ENCODE measurements around the gene CIDEB.

Gene CIDEB

GRCh38 chr14:24314377-24315193 is 6.8 kb upstream of the CIDEB start:
- TF ChIP-seq POU2F2 (IDR thresholded peaks at IDR 0.05; ENCODE audit: low read depth, low read length) (no peak), POLR2AphosphoS5 (IDR thresholded peaks at IDR 0.05; ENCODE audit: low read depth, low read length) (no peak), TAF1 (IDR thresholded peaks at IDR 0.05; ENCODE audit: low read depth, low read length) (no peak)
- DNase-seq (ENCODE audit: insufficient read length, low spot score) = no peak
- FAIRE-seq = no peak

GRCh38 chr14:24313913-24314312 is 6.1 kb upstream of the CIDEB start:
- TF ChIP-seq POLR2A (IDR thresholded peaks at IDR 0.05; ENCODE audit: low read depth, low read length) (no peak), POU2F2 (IDR thresholded peaks at IDR 0.05; ENCODE audit: low read depth, low read length) (no peak), POLR2AphosphoS5 (IDR thresholded peaks at IDR 0.05; ENCODE audit: low read depth, low read length) (no peak), PAX5 (IDR thresholded peaks at IDR 0.05; ENCODE audit: insufficient read depth, low read length, severe bottlenecking) (no peak), SPI1 (IDR thresholded peaks at IDR 0.05; ENCODE audit: low read depth, low read length) (no peak), TAF1 (IDR thresholded peaks at IDR 0.05; ENCODE audit: low read depth, low read length) (no peak)
- FAIRE-seq (peak; percentile 35), DNase-seq (ENCODE audit: insufficient read length, low spot score) (no peak)

- FAIRE-seq (peak; percentile 56), DNase-seq (ENCODE audit: insufficient read length, low spot score) (no peak)
- TF ChIP-seq PAX5 (IDR thresholded peaks at IDR 0.05; ENCODE audit: insufficient read depth, low read length, severe bottlenecking) = no peak
- peak; percentile 20; the same call in 1 of the 2 replicates for TF ChIP-seq POLR2AphosphoS5 (IDR thresholded peaks at IDR 0.05; ENCODE audit: low read depth, low read length)
These were observed 5.1 kb upstream of the CIDEB start for GRCh38 chr14:24312736-24313507.

- DNase-seq (ENCODE audit: insufficient read length, low spot score) = no peak
- TF ChIP-seq PAX5 (IDR thresholded peaks at IDR 0.05; ENCODE audit: insufficient read depth, low read length, severe bottlenecking) (no peak), SPI1 (IDR thresholded peaks at IDR 0.05; ENCODE audit: low read depth, low read length) (no peak), POU2F2 (IDR thresholded peaks at IDR 0.05; ENCODE audit: low read depth, low read length) (no peak), TAF1 (IDR thresholded peaks at IDR 0.05; ENCODE audit: low read depth, low read length) (no peak), POLR2AphosphoS5 (IDR thresholded peaks at IDR 0.05; ENCODE audit: low read depth, low read length) (no peak), POLR2A (IDR thresholded peaks at IDR 0.05; ENCODE audit: low read depth, low read length) (no peak)
These were observed 4.2 kb upstream of the CIDEB start for GRCh38 chr14:24311837-24312615.

GRCh38 chr14:24310646-24311604 is 3.1 kb upstream of the CIDEB start, which contains the start of gene LTB4R:
LTB4R (plus strand) TSS chr14:24311502; CDS start chr14:24315652, 4,150 bp downstream.
- TF ChIP-seq PAX5 (IDR thresholded peaks at IDR 0.05; ENCODE audit: insufficient read depth, low read length, severe bottlenecking) = peak; percentile 6
- TF ChIP-seq TAF1 (IDR thresholded peaks at IDR 0.05; ENCODE audit: low read depth, low read length) = 0 out of 2 replicates have a peak, but pooled peaks have one; percentile 17
- TF ChIP-seq POLR2A (IDR thresholded peaks at IDR 0.05; ENCODE audit: low read depth, low read length) = 0 out of 2 replicates have a peak, but pooled peaks have one; percentile 9
- TF ChIP-seq POU2F2 (IDR thresholded peaks at IDR 0.05; ENCODE audit: low read depth, low read length) = no peak
- TF ChIP-seq POLR2AphosphoS5 (IDR thresholded peaks at IDR 0.05; ENCODE audit: low read depth, low read length) = peak; percentile 23; the same call in 1 of the 2 replicates
- DNase-seq (ENCODE audit: insufficient read length, low spot score) (peak; percentile 74), FAIRE-seq (peak; percentile 92)

More at GRCh38 chr14:24311837-24312615, 4.2 kb upstream of the CIDEB start:
- FAIRE-seq = peak; percentile 79

GRCh38 chr14:24310265-24310645 is 2.5 kb upstream of the CIDEB start:
- FAIRE-seq (no peak), DNase-seq (ENCODE audit: insufficient read length, low spot score) (no peak)
- TF ChIP-seq TAF1 (IDR thresholded peaks at IDR 0.05; ENCODE audit: low read depth, low read length) (no peak), POLR2A (IDR thresholded peaks at IDR 0.05; ENCODE audit: low read depth, low read length) (peak; percentile 37; the same call in 1 of the 2 replicates), PAX5 (IDR thresholded peaks at IDR 0.05; ENCODE audit: insufficient read depth, low read length, severe bottlenecking) (no peak), POLR2AphosphoS5 (IDR thresholded peaks at IDR 0.05; ENCODE audit: low read depth, low read length) (no peak), POU2F2 (IDR thresholded peaks at IDR 0.05; ENCODE audit: low read depth, low read length) (no peak), SPI1 (IDR thresholded peaks at IDR 0.05; ENCODE audit: low read depth, low read length) (no peak)

- TF ChIP-seq SPI1 (IDR thresholded peaks at IDR 0.05; ENCODE audit: low read depth, low read length) (no peak), POU2F2 (IDR thresholded peaks at IDR 0.05; ENCODE audit: low read depth, low read length) (no peak), POLR2A (IDR thresholded peaks at IDR 0.05; ENCODE audit: low read depth, low read length) (no peak), PAX5 (IDR thresholded peaks at IDR 0.05; ENCODE audit: insufficient read depth, low read length, severe bottlenecking) (no peak), POLR2AphosphoS5 (IDR thresholded peaks at IDR 0.05; ENCODE audit: low read depth, low read length) (no peak), TAF1 (IDR thresholded peaks at IDR 0.05; ENCODE audit: low read depth, low read length) (no peak)
- no peak for DNase-seq (ENCODE audit: insufficient read length, low spot score)
- FAIRE-seq = peak; percentile 13
These were observed 1.9 kb upstream of the CIDEB start, which contains the start of gene LTB4R2 for GRCh38 chr14:24309538-24310264. LTB4R2 (plus strand) TSS chr14:24310140; CDS start chr14:24310665, 525 bp downstream.
